IPS-18c (cell line): ENCODE data around the gene MPDU1.
A peak's percentile ranks its signal among the peaks of the same experiment; 100 is the strongest.

Experiments used
- H3K4me3 ChIP-seq: 2 replicates; pipeline ENCODE4 v1.7.0; 2013; ENCODE audit warnings: low read depth, mild to moderate bottlenecking, low read length, moderate library complexity; ENCODE audit not compliant: insufficient read depth
- H3K9me3 ChIP-seq: one replicate; pipeline ENCODE4 v1.6.1; 2013; ENCODE audit warnings: mild to moderate bottlenecking, low read length, moderate library complexity; ENCODE audit not compliant: control insufficient read depth, insufficient read depth

MPDU1 gene

DNA sequence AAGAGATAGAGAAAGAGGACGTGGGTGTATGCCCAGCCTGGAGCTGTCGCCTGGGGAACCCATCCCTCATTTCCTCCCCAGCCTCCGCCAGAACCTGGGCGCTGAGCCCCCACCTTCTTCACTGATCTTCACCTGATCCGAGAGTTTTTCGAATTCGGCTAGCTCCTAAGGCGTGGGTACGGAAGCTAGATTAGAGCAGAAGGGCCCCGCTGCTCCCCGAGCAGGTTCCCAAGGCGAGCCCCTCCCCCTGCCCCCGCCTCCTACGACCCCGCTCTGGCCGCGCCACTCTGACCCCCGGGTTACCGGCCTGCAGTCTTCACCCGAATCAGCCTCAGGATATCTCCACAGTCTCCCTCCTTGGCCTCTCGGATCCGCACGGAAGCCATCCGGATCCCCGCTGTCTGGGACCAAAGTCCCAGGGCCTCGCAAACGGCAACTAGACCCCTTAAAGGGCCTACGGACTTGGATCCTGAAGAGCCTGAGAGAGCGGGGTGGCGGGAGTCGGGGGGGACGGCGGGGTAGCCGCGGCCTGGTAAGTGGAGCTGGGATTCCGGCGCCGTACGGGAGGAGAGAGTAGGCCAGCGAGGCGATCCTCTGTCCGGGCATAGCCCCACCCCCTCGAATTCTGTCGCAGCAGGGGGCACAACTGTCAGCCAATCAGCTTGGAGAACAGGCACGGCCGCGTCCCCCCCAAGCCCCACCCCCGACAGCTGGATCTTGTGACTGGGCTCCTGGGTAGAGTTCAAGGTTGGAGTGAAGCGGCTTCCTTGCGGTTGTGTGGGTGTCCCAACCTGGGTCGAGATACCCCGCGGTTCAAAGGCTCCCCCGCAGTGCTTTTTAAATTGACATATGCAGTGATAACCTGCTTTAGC lies 43.8 kb downstream of the MPDU1 start, which contains the start of gene SAT2:
Gene SAT2 (minus strand): TSS at position 572 of the 872 bp plus-strand sequence. CDS start 186 bp downstream, at position 386.
- Histone ChIP-seq H3K9me3 (no peaks in the 10 kb centered on the region), H3K4me3 (peak within 1 kb of the TSS; percentile 94)

DNA sequence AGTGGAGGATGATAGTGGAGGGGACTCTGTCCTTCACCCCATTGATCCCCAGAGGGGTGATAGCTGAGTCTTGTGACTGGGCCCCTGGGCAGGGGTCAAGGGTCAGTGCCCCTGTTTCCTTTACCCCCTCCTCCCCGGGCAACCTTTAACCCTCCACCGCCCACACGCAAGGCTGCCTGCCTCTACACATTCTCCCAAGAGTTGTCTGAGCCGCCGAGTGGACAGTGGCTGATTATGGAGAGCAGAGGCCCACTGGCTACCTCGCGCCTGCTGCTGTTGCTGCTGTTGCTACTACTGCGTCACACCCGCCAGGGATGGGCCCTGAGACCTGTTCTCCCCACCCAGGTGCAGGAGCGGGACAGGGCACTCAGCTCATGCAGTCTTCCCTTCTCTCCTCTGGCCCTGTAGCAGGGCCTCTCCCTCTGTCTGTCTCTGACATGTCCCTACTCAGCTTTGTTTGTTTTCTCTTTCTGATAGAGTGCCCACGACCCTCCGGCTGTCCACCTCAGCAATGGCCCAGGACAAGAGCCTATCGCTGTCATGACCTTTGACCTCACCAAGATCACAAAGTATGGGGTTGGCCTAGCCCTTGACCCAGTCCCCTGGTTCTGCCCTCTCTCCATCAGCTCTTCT lies 46.4 kb downstream of the MPDU1 start, which contains the start of gene SHBG:
Gene SHBG (plus strand): TSS at position 197 of the 633 bp plus-strand sequence. CDS start 38 bp downstream, at position 235.
- Histone ChIP-seq H3K4me3 (no peak within 1 kb of the TSS; the same call in 1 of the 2 replicates), H3K9me3 (no peaks in the 10 kb centered on the region)

GRCh38 chr17:7631398-7632380 lies 48.0 kb downstream of the MPDU1 start:
- Histone ChIP-seq H3K9me3 (no peaks in the 10 kb centered on the region), H3K4me3 (no peak overlapping the region)

GRCh38 chr17:7632492-7632894 lies 48.8 kb downstream of the MPDU1 start:
- Histone ChIP-seq H3K4me3 (no peak overlapping the region), H3K9me3 (no peaks in the 10 kb centered on the region)

- Histone ChIP-seq H3K9me3 (no peaks in the 10 kb centered on the region), H3K4me3 (no peak overlapping the region)
Measured at GRCh38 chr17:7633093-7633492, 49.4 kb downstream of the MPDU1 start.

DNA sequence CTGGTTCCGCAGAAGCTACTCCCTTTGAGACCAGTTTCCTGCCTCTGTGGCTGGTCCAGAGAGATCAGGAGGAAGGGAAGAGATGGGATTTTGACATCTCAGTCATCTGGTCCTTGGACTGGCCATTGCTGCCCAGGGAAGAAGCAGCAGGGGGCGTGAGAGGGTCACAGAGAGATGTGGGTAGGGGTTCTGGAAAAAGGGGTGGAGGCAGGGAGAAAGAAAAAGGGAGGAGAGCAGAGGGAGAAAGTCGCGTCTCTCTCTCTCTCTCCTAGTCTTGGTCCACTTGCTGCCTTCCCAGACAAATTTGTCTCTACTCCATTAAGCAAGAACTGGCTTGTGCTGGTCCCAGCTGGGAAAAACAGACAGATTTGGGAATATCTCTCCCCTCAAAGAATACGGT lies 50.7 kb downstream of the MPDU1 start:
- no peaks in the 10 kb centered on the region for H3K9me3 ChIP-seq
- H3K4me3 ChIP-seq = no peak overlapping the region

GRCh38 chr17:7636163-7636562 lies 52.5 kb downstream of the MPDU1 start:
- no peaks in the 10 kb centered on the region for H3K9me3 ChIP-seq
- no peak overlapping the region for H3K4me3 ChIP-seq
